ENCODE data around the gene PIPOX.

GRCh38 chr17:28993645-28994426 lies 49.1 kb upstream of the PIPOX start:
- TF ChIP-seq EZH2 (IDR thresholded peaks at IDR 0.05) (no peak), POLR2AphosphoS5 (IDR thresholded peaks at IDR 0.05; ENCODE audit: borderline replicate concordance, low read depth, low read length) (no peak)

All from SK-N-MC (cell line).